ENCODE data around the gene CXCL17.
"Not testable (repeated sequence)": the region's sequence is repeated elsewhere in the genome, so short reads cannot be mapped to it uniquely, and the experiment has no call there.

The CXCL17 gene

GRCh38 chr19:42465827-42466280 lies 23.1 kb upstream of the CXCL17 start:
- DNase-seq (ENCODE audit: low spot score): no peak

- DNase-seq (ENCODE audit: low spot score): peak; percentile 45
These were observed 19.1 kb upstream of the CXCL17 start for GRCh38 chr19:42461700-42462324.

DNA sequence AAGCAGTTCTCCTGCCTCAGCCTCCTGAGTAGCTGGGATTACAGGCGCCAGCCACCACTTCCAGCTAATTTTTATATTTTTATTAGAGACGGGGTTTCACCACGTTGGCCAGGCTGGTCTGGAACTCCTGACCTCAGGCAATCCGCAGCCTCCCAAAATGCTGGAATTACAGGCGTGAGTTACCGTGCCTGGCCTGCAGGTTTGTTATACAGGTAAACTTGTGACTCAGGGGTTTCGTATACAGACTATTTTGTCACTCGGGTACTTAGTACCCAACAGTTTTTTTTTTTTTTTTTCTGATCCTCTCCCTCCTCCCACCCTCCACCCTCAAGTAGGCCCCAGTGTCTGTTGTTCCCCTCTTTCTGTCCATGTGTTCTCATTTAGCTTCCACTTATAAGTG lies 18.5 kb upstream of the CXCL17 start:
- DNase-seq (ENCODE audit: low spot score): not testable (repeated sequence)

- no peak for DNase-seq (ENCODE audit: low spot score)
These were observed 17.2 kb upstream of the CXCL17 start for GRCh38 chr19:42459926-42460325.

DNA sequence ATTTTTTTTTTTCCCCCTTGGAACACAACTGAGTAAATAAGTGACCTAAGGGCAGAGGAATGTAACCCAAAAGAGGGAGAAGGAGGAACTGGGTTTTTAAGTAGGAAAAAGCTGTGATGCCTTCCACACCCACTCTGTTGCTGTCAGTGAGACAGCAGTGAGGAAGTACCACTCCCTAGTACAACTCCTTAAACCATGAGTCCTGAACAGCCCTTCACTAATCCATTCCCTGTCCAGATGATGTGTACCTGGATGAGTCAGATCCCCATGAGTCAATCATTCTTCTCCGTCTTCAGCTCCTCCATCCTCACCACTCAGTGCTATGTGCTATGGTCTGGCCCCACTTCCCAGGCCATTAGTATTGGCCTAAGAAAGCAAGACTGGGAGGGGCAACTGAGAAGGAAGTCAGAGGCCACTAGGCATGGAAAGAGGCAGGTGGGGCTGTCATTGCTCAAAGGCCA lies 12.9 kb upstream of the CXCL17 start:
- DNase-seq (ENCODE audit: low spot score): peak; percentile 89

DNA sequence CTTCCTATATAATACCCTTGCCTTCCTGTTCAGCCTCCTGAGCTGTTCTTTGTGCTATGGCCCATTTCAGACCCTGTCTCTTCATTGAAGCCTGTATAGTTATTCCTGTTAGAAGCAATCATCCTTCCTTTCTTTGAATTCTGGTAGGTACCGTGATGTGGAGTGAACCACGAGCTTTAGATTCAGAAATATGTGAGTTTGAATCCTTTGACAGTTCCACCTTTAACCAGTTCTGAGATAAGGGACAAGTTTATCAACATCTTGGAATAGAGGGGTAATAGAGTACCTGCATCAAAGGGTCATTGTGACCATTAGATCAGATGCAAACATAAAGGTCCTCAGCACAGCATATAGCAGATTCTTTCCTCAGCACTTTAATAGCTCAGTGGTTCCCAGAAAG lies 12.3 kb upstream of the CXCL17 start:
- no peak for DNase-seq (ENCODE audit: low spot score)

- DNase-seq (ENCODE audit: low spot score): no peak
These were observed 9.8 kb upstream of the CXCL17 start for GRCh38 chr19:42452590-42452989.

GRCh38 chr19:42450314-42450934 lies 7.7 kb upstream of the CXCL17 start:
- DNase-seq (ENCODE audit: low spot score): peak; percentile 94

DNA sequence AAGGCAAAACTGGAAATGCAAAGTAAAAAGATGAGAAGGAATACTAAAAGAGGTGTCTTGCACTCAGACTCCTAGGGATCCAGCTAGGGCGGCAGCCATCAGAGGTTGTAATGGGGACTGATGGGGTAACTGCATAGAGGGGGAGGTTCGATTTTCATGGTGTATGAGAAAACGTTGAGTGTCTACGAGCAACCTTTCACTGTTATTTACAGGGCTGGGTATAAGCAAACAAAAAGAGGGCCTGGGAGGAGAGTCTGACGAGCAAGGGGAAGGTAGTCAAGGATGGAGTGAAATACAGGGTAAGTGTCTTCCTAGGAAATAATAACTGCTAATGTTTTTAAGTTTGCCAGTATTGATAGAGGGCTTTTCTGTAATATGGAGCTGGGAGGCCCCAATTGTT lies 5.6 kb upstream of the CXCL17 start:
- DNase-seq (ENCODE audit: low spot score): not testable (repeated sequence)

- DNase-seq (ENCODE audit: low spot score): no peak
These were observed 3.2 kb upstream of the CXCL17 start for GRCh38 chr19:42445948-42446347.

GRCh38 chr19:42443944-42444398 lies 1.2 kb upstream of the CXCL17 start:
- no peak for DNase-seq (ENCODE audit: low spot score)

GRCh38 chr19:42441049-42441445 lies 1.7 kb downstream of the CXCL17 start:
- DNase-seq (ENCODE audit: low spot score): no peak

- DNase-seq (ENCODE audit: low spot score): peak; percentile 66
These were observed 2.2 kb downstream of the CXCL17 start for GRCh38 chr19:42440357-42441048.

DNA sequence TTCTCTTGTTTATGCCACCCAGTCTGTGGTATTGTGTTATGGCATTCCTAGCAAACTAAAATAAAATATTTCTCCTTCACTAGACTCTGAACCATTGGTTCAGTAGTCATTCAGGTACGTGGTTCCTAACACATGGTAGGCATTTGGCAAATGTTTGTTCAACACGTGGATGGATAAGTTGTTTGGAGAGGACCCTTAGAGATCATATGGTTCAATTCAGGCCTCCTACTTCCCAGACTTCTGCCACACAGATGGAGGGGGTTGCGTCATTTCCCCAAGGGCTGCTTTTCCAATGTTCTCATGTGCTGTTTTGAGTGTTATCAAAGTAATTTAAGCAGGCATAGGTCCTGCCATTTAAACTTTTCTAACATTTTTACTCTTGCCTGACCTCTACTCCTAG lies 6.7 kb downstream of the CXCL17 start:
- no peak for DNase-seq (ENCODE audit: low spot score)

DNA sequence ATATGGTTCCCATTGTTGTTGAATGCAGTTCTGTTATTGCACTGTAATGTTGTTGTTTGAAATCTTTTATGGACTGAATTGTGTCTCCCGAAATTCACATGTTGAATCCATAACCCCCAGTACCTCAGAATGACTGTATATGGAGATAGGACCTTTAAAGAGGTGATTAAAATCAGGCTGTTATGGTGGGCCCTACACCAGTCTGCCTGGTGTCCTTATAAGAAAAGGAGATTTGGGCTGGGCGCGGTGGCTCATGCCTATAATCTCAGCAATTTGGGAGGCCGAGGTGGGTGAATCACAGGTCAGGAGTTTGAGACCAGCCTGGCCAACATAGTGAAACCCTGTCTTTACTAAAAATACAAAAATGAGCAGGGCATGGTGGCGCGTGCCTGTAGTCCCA lies 7.4 kb downstream of the CXCL17 start:
- no peak for DNase-seq (ENCODE audit: low spot score)

GRCh38 chr19:42433503-42434260 lies 9.1 kb downstream of the CXCL17 start:
- DNase-seq (ENCODE audit: low spot score): peak; percentile 58

- no peak for DNase-seq (ENCODE audit: low spot score)
These were observed 11.3 kb downstream of the CXCL17 start for GRCh38 chr19:42431486-42431885.

DNA sequence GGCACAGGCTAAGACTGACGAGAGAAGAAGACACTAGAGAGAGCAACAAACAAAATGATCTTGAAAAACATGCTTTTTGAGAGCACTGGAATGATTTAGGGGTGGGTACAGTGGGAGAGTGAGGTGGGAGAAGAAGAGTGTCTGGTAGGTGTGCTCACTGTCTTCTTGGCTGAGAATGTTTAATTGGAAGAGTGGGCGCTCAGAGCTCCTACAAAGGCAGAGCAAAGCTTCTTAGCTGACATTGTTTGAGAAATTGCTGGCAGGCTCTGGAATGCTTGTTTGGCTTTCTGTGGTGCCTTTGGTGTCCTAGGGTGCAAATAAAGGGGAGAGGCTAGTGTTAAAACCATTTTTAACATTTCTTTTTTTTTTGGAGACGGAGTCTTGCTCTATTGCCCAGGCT lies 14.1 kb downstream of the CXCL17 start:
- no peak for DNase-seq (ENCODE audit: low spot score)

- DNase-seq (ENCODE audit: low spot score): no peak
These were observed 15.4 kb downstream of the CXCL17 start, which contains the start of gene LIPE for GRCh38 chr19:42427313-42427712. LIPE (minus strand) TSS chr19:42427388; CDS start chr19:42427149, 239 bp downstream.

- no peak for DNase-seq (ENCODE audit: low spot score)
These were observed 16.1 kb downstream of the CXCL17 start for GRCh38 chr19:42426643-42427042.

GRCh38 chr19:42424712-42425131 lies 18.0 kb downstream of the CXCL17 start:
- DNase-seq (ENCODE audit: low spot score): no peak

GRCh38 chr19:42424345-42424707 lies 18.4 kb downstream of the CXCL17 start:
- no peak for DNase-seq (ENCODE audit: low spot score)
